Uterus (tissue), 4 donors: ENCODE data around the gene TAPBPL. TPM values are rescaled to one million over a fixed set of nuclear protein-coding genes. Genes with fewer than 3 reads are reported as not detected.
A peak's percentile ranks its signal among the peaks of the same experiment; 100 is the strongest.

Source experiments
- DNase-seq, 2 donors: peaks; one replicate each; pipeline ENCODE4 v3.0.0-alpha.2; 2019 to 2020
- H3K27ac ChIP-seq, 2 donors: fragments of 200-600 bp; sonication (generic); 1 replicate in 1 of 2; 2 replicates in 1 of 2; pipeline ENCODE4 v1.5.1; 2016 to 2018
- H3K27me3 ChIP-seq, 2 donors: fragments of 200-600 bp; sonication (generic); one replicate each; pipeline ENCODE4 v1.5.1; 2018 to 2019; ENCODE audit warnings: control low read depth in 1 of 2
- H3K36me3 ChIP-seq, 2 donors: fragments of 200-600 bp; sonication (generic); one replicate each; pipeline ENCODE4 v1.5.1; 2019; ENCODE audit warnings: control low read depth in 1 of 2
- H3K4me1 ChIP-seq, 2 donors: fragments of 200-600 bp; sonication (generic); one replicate each; pipeline ENCODE4 v1.5.1; 2018 to 2019; ENCODE audit warnings: control low read depth in 1 of 2
- H3K4me3 ChIP-seq, 2 donors: fragments of 200-600 bp; sonication (generic); 1 replicate in 1 of 2; 2 replicates in 1 of 2; pipeline ENCODE4 v1.5.1; 2018 to 2019; ENCODE audit warnings: mild to moderate bottlenecking in 1 of 2
- H3K9me3 ChIP-seq, 2 donors: fragments of 200-600 bp; sonication (generic); one replicate each; pipeline ENCODE4 v1.5.1; 2019; ENCODE audit warnings: control low read depth in 1 of 2
- CTCF ChIP-seq, 4 experiments: fragments of 200-600 bp in 2 of 4; fragments of 450-650 bp in 2 of 4; sonication (generic) in 2 of 4; IDR thresholded peaks; one replicate each; pipeline ENCODE4 v1.5.1; 2016 to 2019; ENCODE audit warnings: antibody characterized with exemption in 4 of 4, mild to moderate bottlenecking in 2 of 4, moderate library complexity in 1 of 4
- POLR2A ChIP-seq, 2 donors: fragments of 450-650 bp; IDR thresholded peaks; one replicate each; pipeline ENCODE4 v1.6.1; 2016; ENCODE audit warnings: antibody characterized with exemption in 2 of 2, mild to moderate bottlenecking in 1 of 2, moderate library complexity in 1 of 2
- intact Hi-C: fragments of 100-400 bp; cut with DNase I; formaldehyde crosslinking; loops from one replicate; pipeline ENCODE4 v1.15.1; 2023; ENCODE audit warnings: low total_unique reads
- total RNA-seq, 4 donors: library from RNA; depleted of rRNA in 3 of 4; stranded (reverse); fragments of >200 nt in 3 of 4; gene quantifications; one replicate each; pipeline versions ENCODE4 v1.1.0 to v1.2.4, GENCODE V29; 2014 to 2023
- donor health status: DM: yes; HTN: yes; CAD: no.

The TAPBPL gene
- total RNA-seq, 4 donors from 2014 or later: 10.0 to 25.7 (median 17.1) TPM

GRCh38 chr12:6416596-6416995 lies 35.2 kb upstream of the TAPBPL start:
- Histone ChIP-seq H3K27ac (no peak overlapping the region), H3K36me3 (no peaks in the 10 kb centered on the region), H3K27me3 (no peaks in the 10 kb centered on the region), H3K9me3 (no peaks in the 10 kb centered on the region), H3K4me1 (no peaks in the 10 kb centered on the region), H3K4me3 (no peak overlapping the region)
- intact Hi-C loops: no loop called here
- TF ChIP-seq CTCF (IDR thresholded peaks at IDR 0.05) (no peak), POLR2A (IDR thresholded peaks at IDR 0.05) (no peak)
- DNase-seq: no peak

GRCh38 chr12:6418796-6419195 lies 33.0 kb upstream of the TAPBPL start:
- H3K9me3 ChIP-seq: no peaks in the 10 kb centered on the region
- DNase-seq: no peak
- TF ChIP-seq CTCF (IDR thresholded peaks at IDR 0.05) (no peak), POLR2A (IDR thresholded peaks at IDR 0.05) (no peak)
- intact Hi-C loops: no loop called here
- no peaks in the 10 kb centered on the region for H3K27me3 ChIP-seq
- no peak overlapping the region for H3K4me3 ChIP-seq
- H3K36me3 ChIP-seq: no peaks in the 10 kb centered on the region
- H3K4me1 ChIP-seq: no peaks in the 10 kb centered on the region
- no peak overlapping the region for H3K27ac ChIP-seq

GRCh38 chr12:6420364-6420763 lies 31.5 kb upstream of the TAPBPL start:
- Histone ChIP-seq H3K9me3 (no peaks in the 10 kb centered on the region), H3K36me3 (no peaks in the 10 kb centered on the region), H3K4me1 (no peaks in the 10 kb centered on the region), H3K4me3 (no peak overlapping the region), H3K27ac (no peak overlapping the region), H3K27me3 (no peaks in the 10 kb centered on the region)
- intact Hi-C loops: loop anchor here (5.0 kb wide), 1 partner anchor 117 kb away; no protein-coding TSS in a partner anchor
- TF ChIP-seq CTCF (IDR thresholded peaks at IDR 0.05) (no peak), POLR2A (IDR thresholded peaks at IDR 0.05) (no peak)
- DNase-seq: no peak

- Histone ChIP-seq H3K9me3 (no peaks in the 10 kb centered on the region), H3K27me3 (no peaks in the 10 kb centered on the region), H3K4me3 (no peak overlapping the region), H3K27ac (peak overlapping the region in 1 of 2 donors; percentile 25), H3K4me1 (no peaks in the 10 kb centered on the region), H3K36me3 (no peaks in the 10 kb centered on the region)
- DNase-seq: peak; percentile 85 to 89
- intact Hi-C loops: loop anchor here (5.0 kb wide), 1 partner anchor 114 kb away; no protein-coding TSS in a partner anchor
- TF ChIP-seq POLR2A (IDR thresholded peaks at IDR 0.05): no peak
- TF ChIP-seq CTCF (IDR thresholded peaks at IDR 0.05): peak; percentile 90 to 96 (median 95)
Observed at GRCh38 chr12:6423267-6424007, 28.4 kb upstream of the TAPBPL start.

- intact Hi-C loops: loop anchor here (5.0 kb wide), 1 partner anchor 113 kb away; no protein-coding TSS in a partner anchor
- H3K27me3 ChIP-seq: no peaks in the 10 kb centered on the region
- H3K36me3 ChIP-seq: no peaks in the 10 kb centered on the region
- no peaks in the 10 kb centered on the region for H3K4me1 ChIP-seq
- peak overlapping the region in 1 of 2 donors; percentile 25 for H3K27ac ChIP-seq
- H3K4me3 ChIP-seq: no peak overlapping the region
- DNase-seq: no peak
- H3K9me3 ChIP-seq: no peaks in the 10 kb centered on the region
- TF ChIP-seq POLR2A (IDR thresholded peaks at IDR 0.05) (peak in 1 of 2 donors; percentile 6), CTCF (IDR thresholded peaks at IDR 0.05) (no peak)
Observed at GRCh38 chr12:6424008-6424347, 27.9 kb upstream of the TAPBPL start.
